GM19438 (cell line): ENCODE results near the gene ERCC4.
A peak's percentile ranks its signal among the peaks of the same experiment; 100 is the strongest.

Source experiments
- ATAC-seq: cut with Tn5 transposase; IDR thresholded peaks from one replicate; pipeline ENCODE4 v1.9.1; 2021; ENCODE audit warnings: low read depth; ENCODE audit not compliant: unreplicated experiment

The ERCC4 gene

GRCh38 chr16:13945744-13946485 lies 26.0 kb downstream of the ERCC4 start:
- ATAC-seq, result no peak

GRCh38 chr16:13948086-13948485 lies 28.1 kb downstream of the ERCC4 start:
- ATAC-seq, result no peak

- no peak for ATAC-seq
These were observed 31.0 kb downstream of the ERCC4 start for GRCh38 chr16:13950821-13951547.

GRCh38 chr16:13951611-13952010 lies 31.7 kb downstream of the ERCC4 start:
- no peak for ATAC-seq

GRCh38 chr16:13953501-13953900 lies 33.5 kb downstream of the ERCC4 start:
- no peak for ATAC-seq

- no peak for ATAC-seq
These were observed 36.8 kb downstream of the ERCC4 start for GRCh38 chr16:13956635-13957196.

GRCh38 chr16:13957197-13958078 lies 37.5 kb downstream of the ERCC4 start:
- peak; percentile 61 for ATAC-seq

GRCh38 chr16:13958474-13958873 lies 38.5 kb downstream of the ERCC4 start:
- ATAC-seq, result no peak

GRCh38 chr16:13959626-13960025 lies 39.7 kb downstream of the ERCC4 start:
- no peak for ATAC-seq

GRCh38 chr16:13961099-13961811 lies 41.3 kb downstream of the ERCC4 start:
- no peak for ATAC-seq

- no peak for ATAC-seq
These were observed 42.3 kb downstream of the ERCC4 start for GRCh38 chr16:13962232-13962631.

GRCh38 chr16:13968835-13969234 lies 48.9 kb downstream of the ERCC4 start:
- ATAC-seq, result no peak

- ATAC-seq, result no peak
These were observed 49.8 kb downstream of the ERCC4 start for GRCh38 chr16:13969711-13970110.

- no peak for ATAC-seq
These were observed 50.9 kb downstream of the ERCC4 start for GRCh38 chr16:13970708-13971422.

GRCh38 chr16:13973321-13974023 lies 53.5 kb downstream of the ERCC4 start:
- no peak for ATAC-seq

- no peak for ATAC-seq
These were observed 57.2 kb downstream of the ERCC4 start for GRCh38 chr16:13977177-13977576.

- ATAC-seq, result no peak
These were observed 62.5 kb downstream of the ERCC4 start for GRCh38 chr16:13982451-13982850.

- ATAC-seq, result no peak
These were observed 63.7 kb downstream of the ERCC4 start for GRCh38 chr16:13983625-13984024.

- no peak for ATAC-seq
These were observed 64.8 kb downstream of the ERCC4 start for GRCh38 chr16:13984794-13985193.
